GM21515 (cell line): Measurements from ENCODE around the gene C5.
"Not testable (repeated sequence)": the region's sequence is repeated elsewhere in the genome, so short reads cannot be mapped to it uniquely, and the experiment has no call there.

Experiments used
- ATAC-seq: cut with Tn5 transposase; IDR thresholded peaks from one replicate; pipeline ENCODE4 v1.9.1; 2021; ENCODE audit not compliant: unreplicated experiment

Gene C5

GRCh38 chr9:120982836-120983235 is 67.2 kb downstream of the C5 start:
- no peak for ATAC-seq

GRCh38 chr9:120980951-120981350 is 69.1 kb downstream of the C5 start:
- no peak for ATAC-seq

- ATAC-seq = no peak
Measured at GRCh38 chr9:120979797-120980196, 70.3 kb downstream of the C5 start.

GRCh38 chr9:120978987-120979386 is 71.1 kb downstream of the C5 start:
- no peak for ATAC-seq

GRCh38 chr9:120977321-120977720 is 72.8 kb downstream of the C5 start:
- no peak for ATAC-seq

- no peak for ATAC-seq
Measured at GRCh38 chr9:120974921-120975320, 75.2 kb downstream of the C5 start.

- ATAC-seq = no peak
Measured at GRCh38 chr9:120974181-120974580, 75.9 kb downstream of the C5 start.

GRCh38 chr9:120971938-120972337 is 78.1 kb downstream of the C5 start:
- no peak for ATAC-seq

- not testable (repeated sequence) for ATAC-seq
Measured at GRCh38 chr9:120971471-120971870, 78.6 kb downstream of the C5 start.

GRCh38 chr9:120970244-120970643 is 79.8 kb downstream of the C5 start:
- ATAC-seq = no peak

- ATAC-seq = no peak
Measured at GRCh38 chr9:120966013-120966369, 84.1 kb downstream of the C5 start.

- no peak for ATAC-seq
Measured at GRCh38 chr9:120965344-120966012, 84.6 kb downstream of the C5 start.

- ATAC-seq = no peak
Measured at GRCh38 chr9:120961936-120962335, 88.1 kb downstream of the C5 start.

- no peak for ATAC-seq
Measured at GRCh38 chr9:120960001-120960400, 90.1 kb downstream of the C5 start.

GRCh38 chr9:120956862-120957261 is 93.2 kb downstream of the C5 start:
- ATAC-seq = no peak

GRCh38 chr9:120951960-120952618 is 98.0 kb downstream of the C5 start:
- ATAC-seq = no peak

- ATAC-seq = no peak
Measured at GRCh38 chr9:120950421-120951388, 99.4 kb downstream of the C5 start.

- ATAC-seq = no peak
Measured at GRCh38 chr9:120949290-120949689, 100.8 kb downstream of the C5 start.

GRCh38 chr9:120948824-120949223 is 101.3 kb downstream of the C5 start:
- ATAC-seq = no peak

- ATAC-seq = no peak
Measured at GRCh38 chr9:120947222-120947621, 102.9 kb downstream of the C5 start.

- no peak for ATAC-seq
Measured at GRCh38 chr9:120946259-120946658, 103.8 kb downstream of the C5 start.

- ATAC-seq = no peak
Measured at GRCh38 chr9:120944948-120945347, 105.1 kb downstream of the C5 start.
